MCF 10A (cell line): Measurements from ENCODE around the gene TAS2R8. TPM values are rescaled to one million over a fixed set of nuclear protein-coding genes. Genes with fewer than 3 reads are reported as not detected.
"Not testable (repeated sequence)": the region's sequence is repeated elsewhere in the genome, so short reads cannot be mapped to it uniquely, and the experiment has no call there.

Experiments
- BruUV-seq: library from RNA; stranded (reverse); fragments of 400-500 nt; replicated peaks from 2 replicates; lab custom pipeline; 2021; lab: Mats Ljungman, UMichigan
- CTCF ChIA-PET: fragments of 300-600 bp; sonication (Branson Sonifier 250); formaldehyde crosslinking; extraction: SDS; loops from one replicate; lab custom pipeline; 2021; ENCODE audit warnings: antibody characterized with exemption, inconsistent platforms; lab: Yijun Ruan, JAX
- POLR2A ChIA-PET: fragments of 300-600, 350-650 bp; sonication (Branson Sonifier 250); formaldehyde crosslinking; extraction: SDS; loops from one replicate; lab custom pipeline; 2020; ENCODE audit warnings: antibody characterized with exemption, inconsistent platforms; lab: Yijun Ruan, JAX
- DNase-seq: peaks from one replicate; pipeline ENCODE4 v3.0.0-alpha.2; 2018; ENCODE audit not compliant: unreplicated experiment
- H3K27ac Mint-ChIP-seq: one replicate; pipeline ENCODE4 v1.8.0; 2022; ENCODE audit warnings: mild to moderate bottlenecking, low read depth, mixed read lengths; ENCODE audit not compliant: unreplicated experiment
- H3K27me3 Mint-ChIP-seq: one replicate; pipeline ENCODE4 v1.8.0; 2022; ENCODE audit warnings: mixed read lengths; ENCODE audit not compliant: insufficient read depth, unreplicated experiment
- H3K36me3 Mint-ChIP-seq: one replicate; pipeline ENCODE4 v1.8.0; 2022; ENCODE audit warnings: mild to moderate bottlenecking, moderate library complexity, mixed read lengths; ENCODE audit not compliant: insufficient read depth, unreplicated experiment
- H3K4me1 Mint-ChIP-seq: one replicate; pipeline ENCODE4 v1.8.0; 2022; ENCODE audit warnings: mixed read lengths; ENCODE audit not compliant: insufficient read depth, unreplicated experiment
- H3K4me3 Mint-ChIP-seq: one replicate; pipeline ENCODE4 v1.8.0; 2022; ENCODE audit warnings: mild to moderate bottlenecking, moderate library complexity, mixed read lengths; ENCODE audit not compliant: unreplicated experiment
- H3K9me3 Mint-ChIP-seq: one replicate; pipeline ENCODE4 v1.8.0; 2022; ENCODE audit warnings: mixed read lengths; ENCODE audit not compliant: unreplicated experiment
- intact Hi-C: fragments of 100-400 bp; cut with micrococcal nuclease; formaldehyde crosslinking; loops from 2 replicates; pipeline ENCODE4 v1.14.1; 2022
- total RNA-seq: library from RNA; stranded (reverse); gene quantifications from 2 replicates; pipeline ENCODE4 v1.2.3, GENCODE V29; 2022
- TF ChIP-seq, protein P1 (sequence below): fragments of 200-600 bp; IDR thresholded peaks from one replicate; pipeline ENCODE4 v1.8.0; 2022; ENCODE audit warnings: antibody characterized with exemption, mild to moderate bottlenecking; ENCODE audit not compliant: unreplicated experiment

The TAS2R8 gene
- total RNA-seq, 1 experiment from 2014 or later: not detected

DNA sequence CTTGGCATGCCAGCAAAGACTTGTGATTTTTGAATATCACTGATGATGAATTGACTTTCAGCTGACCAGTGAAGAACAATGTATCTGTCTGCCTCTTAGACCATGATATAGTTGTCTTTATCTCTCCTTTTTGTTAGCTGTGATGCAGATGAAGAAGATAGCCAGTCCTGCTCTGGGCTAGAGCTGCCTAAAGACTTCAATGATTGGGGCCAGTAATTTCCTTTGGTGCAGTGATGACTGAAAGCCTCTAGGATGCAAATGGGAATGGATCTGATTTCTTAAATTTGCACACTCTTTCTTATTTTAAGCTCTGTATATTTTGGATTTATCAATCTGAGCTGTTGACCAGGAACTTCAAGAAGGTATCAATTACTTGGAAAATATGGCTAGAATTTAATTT is 3.0 kb upstream of the TAS2R8 start, which contains the start of gene TAS2R9:
TSS of gene TAS2R9 (minus strand) at position 101 of the 400 bp plus-strand sequence. CDS start at position 8, 93 bp downstream.
- no TSS peak for BruUV-seq
- TF ChIP-seq, protein P1, sequence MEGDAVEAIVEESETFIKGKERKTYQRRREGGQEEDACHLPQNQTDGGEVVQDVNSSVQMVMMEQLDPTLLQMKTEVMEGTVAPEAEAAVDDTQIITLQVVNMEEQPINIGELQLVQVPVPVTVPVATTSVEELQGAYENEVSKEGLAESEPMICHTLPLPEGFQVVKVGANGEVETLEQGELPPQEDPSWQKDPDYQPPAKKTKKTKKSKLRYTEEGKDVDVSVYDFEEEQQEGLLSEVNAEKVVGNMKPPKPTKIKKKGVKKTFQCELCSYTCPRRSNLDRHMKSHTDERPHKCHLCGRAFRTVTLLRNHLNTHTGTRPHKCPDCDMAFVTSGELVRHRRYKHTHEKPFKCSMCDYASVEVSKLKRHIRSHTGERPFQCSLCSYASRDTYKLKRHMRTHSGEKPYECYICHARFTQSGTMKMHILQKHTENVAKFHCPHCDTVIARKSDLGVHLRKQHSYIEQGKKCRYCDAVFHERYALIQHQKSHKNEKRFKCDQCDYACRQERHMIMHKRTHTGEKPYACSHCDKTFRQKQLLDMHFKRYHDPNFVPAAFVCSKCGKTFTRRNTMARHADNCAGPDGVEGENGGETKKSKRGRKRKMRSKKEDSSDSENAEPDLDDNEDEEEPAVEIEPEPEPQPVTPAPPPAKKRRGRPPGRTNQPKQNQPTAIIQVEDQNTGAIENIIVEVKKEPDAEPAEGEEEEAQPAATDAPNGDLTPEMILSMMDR: no peak
- Mint-ChIP-seq H3K4me1 (no peaks in the 10 kb centered on the region), H3K4me3 (no peak within 1 kb of the TSS), H3K27me3 (peaks cover 69% of the 10 kb centered on the region), H3K27ac (no peak within 1 kb of the TSS), H3K36me3 (no peaks in the 10 kb centered on the region), H3K9me3 (no peaks in the 10 kb centered on the region)
- ChIA-PET CTCF (interaction anchor here (0.6 kb wide), 1 partner anchor 10 kb away, joined by 3 read pairs; no protein-coding TSS in a partner anchor), POLR2A (no interaction called here)
- no peak for DNase-seq
- intact Hi-C loops: no loop called here

- no peaks in the 10 kb centered on the region for H3K36me3 Mint-ChIP-seq
- DNase-seq: no peak
- H3K9me3 Mint-ChIP-seq: no peaks in the 10 kb centered on the region
- ChIA-PET CTCF (interaction anchor here (0.7 kb wide), 1 partner anchor 48 kb away, joined by 3 read pairs; no protein-coding TSS in a partner anchor), POLR2A (no interaction called here)
- H3K27me3 Mint-ChIP-seq: peaks cover 68% of the 10 kb centered on the region
- BruUV-seq: no TSS peak
- H3K4me1 Mint-ChIP-seq: no peaks in the 10 kb centered on the region
- TF ChIP-seq, protein P1: no peak
- no peak within 1 kb of the TSS for H3K27ac Mint-ChIP-seq
- no peak within 1 kb of the TSS for H3K4me3 Mint-ChIP-seq
- intact Hi-C loops: no loop called here
Measured at GRCh38 chr12:10802587-10802986, 4.5 kb downstream of the TAS2R8 start, which contains the start of gene TAS2R7. Gene TAS2R7, minus strand, starts transcription at chr12:10802627. Its CDS starts 57 bp downstream, at chr12:10802570.

DNA sequence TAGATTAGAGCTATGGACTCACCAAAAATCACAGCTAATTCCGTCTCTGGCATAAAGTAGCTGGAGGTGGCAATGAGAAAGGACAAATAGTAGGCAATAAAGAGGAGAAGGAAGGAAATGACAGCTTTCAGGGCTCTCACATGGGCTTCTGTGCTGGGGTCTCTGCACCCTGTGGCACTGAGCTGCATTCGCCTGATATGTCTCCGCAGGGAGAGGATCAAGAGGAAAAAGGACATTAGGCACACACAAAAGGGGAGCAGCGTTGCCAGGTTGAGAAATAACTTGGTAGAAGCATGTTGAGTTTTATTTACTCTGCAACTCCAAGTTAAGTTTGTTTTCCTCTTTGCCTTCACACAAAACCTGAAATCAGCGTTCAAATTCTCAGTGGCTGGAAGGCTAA is 5.3 kb downstream of the TAS2R8 start:
- H3K27ac Mint-ChIP-seq: no peak overlapping the region

DNA sequence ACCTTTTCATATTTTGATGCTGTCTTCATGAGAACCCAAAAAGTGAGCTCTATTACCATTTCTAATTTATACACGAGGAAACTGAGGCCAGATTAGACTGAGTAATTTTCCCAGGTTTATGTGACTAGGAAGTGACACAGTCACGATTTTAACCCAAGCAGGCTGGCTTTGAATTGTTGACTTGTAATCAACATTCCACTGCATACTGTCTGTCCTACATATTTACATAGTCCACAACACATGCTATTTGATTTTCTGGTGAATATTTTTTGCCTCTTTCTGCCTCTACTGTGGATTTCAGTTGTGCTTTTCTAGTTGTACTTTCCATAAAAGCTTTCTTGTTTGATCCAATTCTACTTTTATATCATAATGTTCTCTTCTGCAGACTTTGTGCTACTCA is 12.9 kb downstream of the TAS2R8 start:
- intact Hi-C loops: no loop called here
- Mint-ChIP-seq H3K9me3 (no peaks in the 10 kb centered on the region), H3K36me3 (no peaks in the 10 kb centered on the region), H3K4me3 (no peak overlapping the region), H3K4me1 (no peaks in the 10 kb centered on the region), H3K27ac (no peak overlapping the region), H3K27me3 (peaks cover 54% of the 10 kb centered on the region)
- no peak for DNase-seq
- BruUV-seq: no TSS peak
- TF ChIP-seq, protein P1: no peak
- POLR2A ChIA-PET: no interaction called here
- CTCF ChIA-PET: interaction anchor here (1.2 kb wide), 1 partner anchor 405 kb away, joined by 3 read pairs; no protein-coding TSS in a partner anchor

More for the DNA sequence above, 5.3 kb downstream of the TAS2R8 start:
- Mint-ChIP-seq H3K4me1 (no peaks in the 10 kb centered on the region), H3K4me3 (no peak overlapping the region), H3K9me3 (no peaks in the 10 kb centered on the region), H3K36me3 (no peaks in the 10 kb centered on the region), H3K27me3 (peaks cover 77% of the 10 kb centered on the region)
- no TSS peak for BruUV-seq
- intact Hi-C loops: no loop called here
- TF ChIP-seq, protein P1: no peak
- ChIA-PET CTCF (no interaction called here), POLR2A (no interaction called here)
- no peak for DNase-seq

DNA sequence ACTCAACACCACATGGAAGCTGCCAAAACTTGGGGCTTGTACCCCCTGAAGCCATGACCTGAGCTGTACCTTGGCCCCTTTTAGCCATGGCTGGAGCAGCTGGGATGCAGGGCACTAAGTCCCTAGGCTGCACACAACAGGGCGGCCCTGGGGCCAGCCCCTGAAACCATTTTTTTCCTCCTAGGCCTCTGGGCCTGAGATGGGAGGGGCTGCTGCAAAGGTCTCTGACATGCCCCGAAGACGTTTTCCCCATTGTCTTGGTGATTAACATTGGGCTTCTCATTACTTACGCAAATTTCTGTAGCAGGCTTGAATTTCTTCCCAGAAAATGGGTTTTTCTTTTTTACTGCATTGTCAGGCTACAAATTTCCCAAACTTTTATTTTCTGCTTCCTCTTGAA is 15.3 kb downstream of the TAS2R8 start:
- H3K27ac Mint-ChIP-seq, H3K4me1 Mint-ChIP-seq, POLR2A ChIA-PET, BruUV-seq, CTCF ChIA-PET, intact Hi-C loops, DNase-seq, H3K4me3 Mint-ChIP-seq, H3K9me3 Mint-ChIP-seq, H3K36me3 Mint-ChIP-seq: not testable (repeated sequence)
- H3K27me3 Mint-ChIP-seq: peaks cover 29% of the 10 kb centered on the region
